HG03558 (cell line): ENCODE data around the gene NACC1.

Experiments
- ATAC-seq: cut with Tn5 transposase; IDR thresholded peaks from one replicate; pipeline ENCODE4 v1.9.1; 2021; ENCODE audit warnings: moderate number of reproducible peaks; ENCODE audit not compliant: unreplicated experiment; ENCODE audit errors: extremely low read depth

The NACC1 gene

DNA sequence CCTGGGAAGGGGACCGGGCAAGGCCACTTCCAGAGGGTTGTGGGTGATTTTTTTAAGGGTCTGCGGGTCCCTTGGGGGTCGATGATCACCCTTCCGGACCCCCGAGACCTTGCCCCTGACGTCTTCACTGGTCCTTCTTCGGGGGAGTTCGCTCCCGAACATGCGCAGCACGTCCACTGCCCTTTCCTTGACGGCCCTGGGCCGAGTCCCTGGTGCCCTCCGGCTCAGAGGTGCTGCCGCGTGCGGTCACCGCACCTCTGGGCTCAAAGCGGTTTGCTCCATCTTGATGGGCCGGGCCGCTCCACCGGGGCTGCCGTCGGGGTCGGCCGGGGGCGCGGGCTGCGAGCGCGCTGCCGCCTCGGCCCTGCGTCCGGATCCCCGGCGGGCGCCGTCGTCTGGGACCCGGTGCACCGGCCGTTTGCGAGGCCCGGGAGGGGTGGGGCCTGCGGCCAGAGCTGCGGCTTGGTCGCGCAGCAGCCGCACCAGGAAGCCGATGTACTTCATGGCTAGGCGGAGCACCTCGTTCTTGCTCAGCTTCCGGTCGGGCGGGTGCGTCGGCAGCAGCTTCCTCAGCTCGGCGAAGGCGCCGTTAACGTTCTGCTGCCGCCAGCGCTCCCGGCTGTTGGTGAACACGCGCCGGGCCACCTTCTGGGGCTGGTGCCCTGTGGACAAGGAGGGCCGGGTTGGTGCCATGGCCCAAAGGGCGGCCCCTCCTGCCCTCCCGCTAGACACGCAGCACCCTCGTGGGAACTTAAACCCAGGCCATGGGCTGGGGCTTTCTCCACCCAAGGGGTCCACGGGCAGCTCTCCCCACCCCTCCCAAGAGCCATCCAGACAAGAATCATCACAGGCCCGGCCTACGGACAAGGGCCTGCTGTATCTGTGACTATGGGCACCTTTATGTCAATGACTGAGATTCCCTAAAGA, 18.7 kb upstream of the NACC1 start:
- ATAC-seq: no peak

GRCh38 chr19:13100031-13100588, 18.0 kb upstream of the NACC1 start:
- no peak for ATAC-seq

- no peak for ATAC-seq
These were observed 17.0 kb upstream of the NACC1 start for GRCh38 chr19:13100841-13101589.

DNA sequence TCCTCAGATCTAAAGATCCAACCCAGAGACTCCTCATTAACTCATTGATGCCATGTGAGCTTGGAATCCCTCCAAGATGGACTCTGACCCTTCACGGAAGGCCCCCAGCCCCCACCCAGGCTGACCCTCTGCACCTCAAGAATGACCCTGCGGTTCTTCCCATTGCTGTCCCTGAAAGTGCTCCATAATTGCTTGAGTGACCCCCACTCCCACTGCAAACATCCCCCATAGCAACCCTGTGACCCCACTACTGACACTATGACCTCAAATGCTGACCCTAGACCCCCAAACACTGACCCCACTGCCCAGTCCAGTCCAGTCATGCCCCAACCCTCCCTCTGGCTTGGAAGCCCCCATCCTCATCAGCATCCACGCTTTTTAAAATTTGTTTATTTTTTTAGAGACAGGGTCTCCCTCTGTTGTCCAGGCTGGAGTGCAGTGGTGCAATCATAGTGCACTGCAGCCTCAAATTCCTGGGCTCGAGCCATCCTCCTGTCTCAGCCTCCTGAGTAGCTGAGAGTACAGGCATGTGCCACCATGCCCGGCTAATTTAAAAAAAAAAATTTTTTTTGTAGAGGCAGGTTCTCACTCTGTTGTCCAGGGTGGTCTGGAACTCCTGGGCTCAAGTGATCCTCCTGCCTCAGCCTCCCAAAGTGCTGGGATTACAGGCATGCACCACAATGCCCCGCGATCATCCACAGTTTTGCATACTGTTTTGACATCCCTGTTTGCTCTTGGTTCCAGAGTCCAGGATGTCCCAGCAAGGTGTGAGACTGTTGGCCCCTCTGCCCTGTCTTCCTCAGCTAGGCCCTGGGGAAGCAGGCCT, 16.3 kb upstream of the NACC1 start:
- ATAC-seq: no peak

DNA sequence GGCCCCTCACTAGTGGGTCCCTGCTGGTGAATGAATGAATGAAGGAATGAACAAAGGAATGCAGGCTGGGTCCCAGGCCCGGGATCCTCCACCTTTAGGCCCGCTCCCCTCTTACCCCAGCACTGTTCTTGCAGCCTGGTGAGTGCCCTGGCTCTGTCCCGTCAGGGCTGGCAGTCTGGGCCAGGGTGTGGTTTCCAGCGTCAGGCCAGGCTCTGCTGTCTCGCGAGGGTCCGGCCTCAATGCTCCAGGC, 15.7 kb upstream of the NACC1 start:
- ATAC-seq: no peak

GRCh38 chr19:13102666-13103580, 15.1 kb upstream of the NACC1 start, which contains the start of gene LYL1:
TSS of gene LYL1 (minus strand) at chr19:13102858. CDS start at chr19:13101171, 1,687 bp downstream.
- no peak for ATAC-seq

DNA sequence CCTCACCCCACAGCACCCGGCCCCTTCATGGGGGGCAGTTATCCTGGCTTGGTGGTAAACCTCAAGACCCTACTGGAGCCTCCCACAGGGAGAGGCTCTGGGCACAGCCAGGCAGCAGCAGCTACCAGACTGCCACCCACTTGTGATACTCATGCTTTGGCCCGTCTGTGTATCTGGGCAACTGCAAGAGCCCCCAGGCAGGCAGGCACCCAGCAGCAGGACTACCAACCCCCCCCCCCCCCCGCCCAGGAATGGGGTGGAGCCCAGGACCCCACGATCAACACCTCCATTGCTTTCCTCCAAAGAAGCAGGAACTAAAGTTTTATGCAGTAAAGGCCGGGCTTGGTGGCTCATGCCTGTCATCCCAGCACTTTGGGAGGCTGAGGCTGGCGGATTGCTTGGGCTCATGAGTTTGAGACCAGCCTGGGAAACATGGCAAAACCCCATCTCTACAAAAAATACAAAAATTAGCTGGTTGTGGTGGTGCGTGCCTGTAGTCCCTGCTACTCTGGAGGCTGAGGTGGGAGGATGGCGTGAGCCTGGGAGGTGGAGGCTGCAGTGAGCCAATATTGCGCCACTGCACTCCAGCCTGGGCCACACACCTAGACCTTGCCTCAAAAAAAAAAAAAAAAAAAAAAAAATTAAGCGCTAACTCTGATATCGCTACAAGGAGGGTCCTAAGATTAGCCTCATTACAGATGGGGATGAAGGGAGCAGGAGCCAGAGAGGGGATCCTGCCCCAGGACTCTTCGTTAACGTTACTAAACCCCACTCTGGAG, 14.3 kb upstream of the NACC1 start:
- ATAC-seq: no peak

DNA sequence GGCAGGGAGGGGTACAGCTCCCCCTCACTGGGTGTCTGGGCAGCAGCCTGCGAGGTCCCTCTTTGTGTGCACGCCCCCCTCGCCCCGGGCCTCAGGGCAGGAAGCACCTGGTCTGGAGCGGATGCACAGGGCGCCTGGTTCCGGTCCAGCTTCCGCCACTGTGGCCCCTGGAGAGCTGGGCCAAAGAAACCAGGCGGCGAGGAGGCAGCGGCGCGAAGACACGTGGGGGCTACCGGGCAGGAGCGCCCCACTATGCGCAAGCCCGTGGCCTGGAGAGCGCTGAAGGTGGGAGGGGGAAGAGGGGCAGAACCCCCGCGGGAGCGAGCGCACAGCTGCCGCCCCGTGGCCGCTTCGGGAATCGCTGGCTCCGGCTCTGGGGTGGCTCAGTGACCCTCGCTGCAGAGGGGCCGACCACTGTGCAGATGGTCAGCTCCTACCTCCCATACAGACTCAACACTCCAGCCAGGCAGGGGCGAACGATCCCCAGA, 13.7 kb upstream of the NACC1 start:
- ATAC-seq: no peak

DNA sequence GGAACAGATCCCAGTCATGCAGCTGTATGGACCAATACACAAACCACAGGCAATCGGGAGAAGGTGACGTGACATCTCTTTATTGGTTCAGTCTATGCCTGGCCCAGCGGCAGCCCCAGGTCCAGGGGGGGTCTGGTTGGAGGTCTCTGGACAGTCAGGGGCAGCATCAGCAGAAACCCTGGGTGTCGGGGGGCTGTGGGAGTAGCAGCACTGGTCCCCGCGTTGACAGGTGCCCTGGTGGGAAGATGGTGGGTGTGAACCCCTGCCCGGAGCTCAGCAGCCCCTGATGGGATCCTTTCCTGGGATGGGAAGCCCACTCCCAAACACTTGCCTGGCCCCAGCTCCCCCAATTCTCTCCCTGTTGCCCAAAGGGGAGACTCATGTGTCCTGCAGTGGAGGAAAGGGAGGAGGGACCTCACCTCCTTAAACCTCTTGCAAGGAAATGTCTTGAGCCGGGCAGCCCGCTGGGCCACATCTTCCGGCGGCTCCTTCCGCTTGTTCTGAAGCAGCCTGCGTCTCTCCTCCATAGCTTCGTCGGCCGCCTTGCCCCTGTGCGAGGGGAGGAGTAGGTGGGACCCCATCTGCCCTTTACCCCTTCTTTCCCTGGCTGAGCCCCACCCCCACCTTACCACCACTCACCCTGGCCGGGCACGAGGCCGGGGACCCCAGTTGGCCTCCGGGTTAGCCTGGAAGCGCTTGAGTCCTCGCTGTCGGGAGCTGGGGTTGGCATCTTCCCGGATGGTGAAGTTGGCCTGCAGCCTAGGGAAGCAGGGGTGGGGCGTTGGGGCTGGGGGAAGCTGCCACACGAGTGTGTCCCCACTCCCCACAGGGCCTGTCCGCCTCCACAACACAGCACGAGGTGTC, 13.0 kb upstream of the NACC1 start:
- ATAC-seq: no peak

DNA sequence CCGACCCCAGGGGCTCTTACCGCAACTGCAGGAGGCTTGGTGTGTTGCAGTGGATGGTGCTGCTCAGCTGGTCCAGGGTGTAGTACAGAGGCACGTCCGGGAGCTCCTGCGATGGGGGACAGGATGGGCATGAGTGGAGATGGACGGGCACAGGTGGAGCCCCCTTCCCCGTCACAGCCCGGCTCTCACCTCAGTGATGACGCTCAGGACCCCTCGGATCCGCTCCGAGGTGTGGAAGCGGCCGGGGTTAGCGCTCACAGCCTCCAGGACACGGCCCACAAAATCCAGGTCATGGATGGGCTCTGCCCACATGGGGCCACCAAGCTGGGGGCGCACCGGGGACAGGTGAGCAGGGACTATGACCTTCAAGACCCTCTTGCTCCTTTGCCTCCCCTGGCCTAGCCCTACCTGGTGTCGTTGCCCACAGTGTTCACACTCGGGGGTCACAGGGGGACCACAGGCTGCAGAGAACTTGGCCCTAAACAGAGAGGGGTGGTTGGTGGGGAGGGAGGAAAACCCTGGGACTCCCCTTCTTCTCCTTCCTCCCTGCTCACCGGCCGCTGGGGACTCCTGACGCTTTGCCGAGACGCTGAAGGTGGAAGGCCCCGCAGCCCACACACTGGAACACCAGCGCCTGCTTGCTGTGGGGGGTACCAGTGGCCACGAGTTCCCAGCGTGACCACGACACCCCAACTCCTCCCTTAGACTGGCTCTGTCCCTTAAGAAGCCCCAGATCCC, 8.5 kb upstream of the NACC1 start:
- no peak for ATAC-seq

DNA sequence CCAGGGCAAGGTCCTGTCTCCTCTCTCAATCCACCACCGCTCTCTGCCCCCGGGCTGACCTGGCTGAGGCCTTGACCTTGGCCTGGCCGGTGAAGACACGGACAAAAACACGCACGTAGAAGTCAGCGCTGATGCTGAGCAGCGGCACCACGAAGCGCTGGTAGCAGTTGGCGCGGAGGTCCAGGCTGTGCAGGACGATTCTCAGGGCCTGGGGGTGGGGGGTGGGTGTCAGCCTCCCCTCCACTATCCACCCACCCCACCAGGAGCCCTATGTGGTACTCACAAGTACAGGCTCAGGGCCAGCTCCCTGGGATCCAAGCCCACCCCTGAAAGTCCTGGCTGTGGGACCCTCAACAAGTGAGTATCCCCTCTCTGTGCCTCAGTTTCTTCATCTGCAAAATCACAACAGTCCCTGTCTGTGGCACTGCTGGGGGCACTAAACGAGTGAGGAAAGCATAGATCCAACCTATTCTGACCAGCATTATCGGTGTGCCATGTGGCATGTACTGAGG, 7.9 kb upstream of the NACC1 start:
- ATAC-seq: no peak

- no peak for ATAC-seq
These were observed 5.5 kb upstream of the NACC1 start for GRCh38 chr19:13112555-13112954.

- ATAC-seq: no peak
These were observed 2.2 kb upstream of the NACC1 start for GRCh38 chr19:13115936-13116281.

DNA sequence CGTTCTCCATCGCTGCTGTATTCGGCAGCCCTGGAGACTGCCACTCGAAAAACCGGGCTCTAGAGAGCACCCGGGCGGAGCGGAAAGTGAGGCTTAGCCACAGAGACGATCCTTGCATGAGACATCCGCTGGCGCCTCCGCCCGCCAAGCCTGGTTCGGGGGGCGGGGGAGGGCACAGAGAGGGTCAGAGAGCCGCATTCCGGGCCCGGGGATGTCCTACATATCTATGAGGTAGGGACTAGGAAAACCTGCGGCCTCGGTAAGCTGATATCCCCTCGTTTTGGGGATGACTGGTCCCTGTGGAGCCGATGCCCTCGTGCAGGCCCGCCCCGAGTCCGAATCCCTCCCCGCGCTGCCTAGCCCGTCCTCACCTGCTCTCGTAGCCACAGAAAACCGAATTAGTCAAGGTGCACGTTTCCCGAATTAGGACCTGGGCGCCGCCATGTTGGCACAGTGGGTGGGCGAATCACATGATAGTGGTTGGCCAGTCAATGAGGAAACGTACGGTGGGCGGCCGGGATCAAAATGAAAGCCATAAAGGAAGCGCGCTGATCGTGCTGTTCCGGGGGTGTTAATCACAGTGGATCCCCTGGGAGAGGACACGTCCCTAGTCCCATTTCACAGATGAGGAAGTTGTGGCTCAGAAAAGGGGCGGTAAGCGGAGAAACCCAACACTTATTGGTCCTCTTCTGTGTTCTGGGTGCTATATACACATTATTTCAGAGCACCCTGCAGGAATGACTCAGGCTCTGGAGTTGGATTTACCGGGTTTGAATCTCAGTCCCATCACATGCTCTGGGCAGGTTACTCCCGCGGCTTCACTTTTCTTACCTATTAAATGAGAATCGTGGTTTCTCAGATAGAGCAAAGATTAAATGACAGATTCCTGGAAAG, 1.5 kb upstream of the NACC1 start, which contains the start of gene TRMT1:
TRMT1 (minus strand) TSS at position 459 of the 894 bp plus-strand sequence; CDS start at position 118, 341 bp downstream.
- ATAC-seq: no peak

- ATAC-seq: no peak
These were observed 790 bp upstream of the NACC1 start for GRCh38 chr19:13117176-13117771.
